NCI-H1694 (cell line): Measurements from ENCODE around the gene PPA2.

Source experiments
- DNase-seq: peaks from one replicate; lab custom pipeline; 2025; lab: John Stamatoyannopoulos, UW

PPA2 gene

DNA sequence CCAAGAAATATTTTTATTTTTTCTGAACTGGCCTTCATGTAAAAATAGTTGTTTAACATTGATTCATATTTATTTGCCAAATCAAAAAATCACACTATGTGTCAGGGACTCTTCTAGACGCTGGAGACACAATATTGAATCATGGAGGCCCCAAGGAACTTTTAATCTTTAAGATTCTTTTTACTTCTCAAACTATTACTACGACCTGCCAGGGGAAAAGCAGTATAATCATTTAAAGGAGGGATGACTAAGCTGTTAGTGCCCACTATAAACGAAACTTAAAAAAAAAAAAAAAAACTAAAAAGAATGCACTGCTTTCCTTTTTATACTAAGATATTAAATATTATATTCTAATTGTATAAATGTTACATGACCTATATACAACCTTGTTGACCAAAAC, 84.7 kb downstream of the PPA2 start:
- DNase-seq: no peak

GRCh38 chr4:105387466-105387865, 86.4 kb downstream of the PPA2 start:
- no peak for DNase-seq

- DNase-seq: no peak
Observed at GRCh38 chr4:105386012-105386411, 87.8 kb downstream of the PPA2 start.

DNA sequence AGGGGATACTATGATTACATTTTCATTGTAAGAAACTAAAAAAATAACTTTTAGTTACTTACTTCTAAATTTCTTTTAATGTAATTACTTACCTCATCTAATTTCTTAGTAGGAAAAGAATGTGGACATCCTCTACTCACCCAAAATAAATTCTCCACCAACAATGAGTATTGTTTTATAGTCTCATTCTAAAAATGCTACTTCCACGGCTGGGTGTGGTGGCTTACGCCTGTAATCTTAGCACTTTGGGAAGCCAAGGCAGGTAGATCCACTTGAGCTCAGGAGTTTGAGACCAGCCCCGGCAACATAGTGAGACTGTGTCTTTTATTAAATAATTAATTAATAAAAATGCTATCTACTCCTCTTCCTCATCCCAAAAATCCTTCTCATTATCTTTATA, 99.8 kb downstream of the PPA2 start:
- no peak for DNase-seq

DNA sequence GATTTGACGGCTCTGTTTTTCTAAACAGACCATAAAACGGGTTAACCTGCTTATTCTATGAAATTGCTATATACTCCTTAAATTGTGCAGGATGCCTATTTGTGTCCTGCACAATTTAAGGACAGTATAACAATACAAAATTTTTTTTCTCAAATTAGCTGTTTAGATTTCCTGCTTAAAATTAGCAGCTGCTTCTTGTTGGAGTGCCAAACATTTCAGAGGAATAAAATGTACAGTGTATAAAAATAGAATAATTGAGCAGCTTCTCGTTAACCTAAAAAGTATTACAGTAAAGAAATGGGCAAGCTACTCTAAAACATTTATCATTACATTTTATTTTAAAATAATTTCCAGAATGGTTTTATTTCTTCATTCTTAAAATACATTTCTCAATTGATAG, 100.5 kb downstream of the PPA2 start:
- no peak for DNase-seq

DNA sequence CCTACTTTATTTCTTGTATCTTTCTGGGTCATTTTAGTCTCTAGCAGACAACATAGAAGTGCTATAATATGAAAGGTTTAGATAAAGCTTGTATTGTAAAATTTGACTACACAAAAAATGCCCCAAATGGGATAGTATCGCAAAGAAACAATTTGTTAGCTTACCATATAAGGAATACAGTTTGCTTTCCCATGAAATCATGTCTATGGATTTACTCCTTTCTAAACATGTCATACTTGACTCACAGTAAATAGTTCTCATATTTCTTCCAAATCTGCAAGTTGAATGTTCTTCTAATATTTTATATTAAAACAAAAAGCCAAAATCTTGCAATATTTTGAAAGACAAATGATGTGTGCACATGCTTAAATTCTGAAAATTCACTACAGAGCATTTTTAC, 103.9 kb downstream of the PPA2 start:
- no peak for DNase-seq

GRCh38 chr4:105361053-105361452, 112.8 kb downstream of the PPA2 start:
- DNase-seq: no peak

DNA sequence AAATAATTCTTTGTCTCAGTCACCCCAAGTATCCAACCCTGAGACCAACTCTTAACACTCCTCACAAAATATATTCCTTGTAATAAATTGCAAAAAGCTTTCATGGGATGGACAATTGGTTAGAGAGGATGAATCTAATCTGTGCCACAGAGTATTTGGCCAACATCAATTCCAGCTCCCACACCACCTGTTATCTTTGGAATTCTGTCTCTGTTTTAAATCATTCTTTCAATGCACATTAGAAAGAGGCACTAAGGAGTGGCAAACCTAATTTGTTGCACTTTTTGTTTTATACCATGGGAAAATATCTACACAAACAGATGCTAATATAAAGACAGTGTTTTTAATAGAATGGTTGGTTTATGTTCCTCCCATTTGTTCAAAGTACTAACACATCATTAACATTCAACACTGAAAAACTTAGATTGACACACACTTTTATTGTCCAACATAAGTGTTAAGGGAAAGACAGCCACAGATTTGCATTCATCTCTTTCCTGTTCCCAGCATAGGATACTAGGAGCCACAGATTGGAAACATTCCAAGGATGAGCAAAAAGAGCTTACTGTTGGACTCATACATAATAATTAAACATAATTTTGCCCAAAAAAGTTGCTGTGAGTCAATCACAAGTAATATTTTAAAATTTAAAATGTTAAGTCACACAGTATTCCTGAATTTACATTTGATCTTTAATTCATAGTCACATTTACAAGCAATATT, 116.4 kb downstream of the PPA2 start:
- no peak for DNase-seq

DNA sequence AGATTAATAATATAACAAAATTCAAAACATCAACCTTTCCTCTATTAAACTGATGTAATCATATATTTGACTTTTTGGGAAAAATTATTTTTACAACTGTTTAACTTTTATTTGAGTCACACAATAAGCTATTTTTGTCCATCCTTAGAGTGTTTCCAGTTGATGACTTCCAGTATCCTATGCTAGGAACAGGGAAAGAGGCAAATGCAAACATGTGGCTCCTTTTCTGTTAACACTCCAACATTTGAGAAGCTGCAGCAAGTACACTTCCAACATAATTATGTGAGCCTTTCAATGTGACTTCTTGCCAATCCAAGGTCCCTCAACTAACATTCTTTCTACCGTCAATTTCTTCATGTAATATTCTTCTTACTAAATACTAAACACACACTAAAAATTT, 117.7 kb downstream of the PPA2 start:
- DNase-seq: no peak

GRCh38 chr4:105352826-105353225, 121.0 kb downstream of the PPA2 start:
- DNase-seq: no peak

GRCh38 chr4:105351861-105352260, 122.0 kb downstream of the PPA2 start:
- no peak for DNase-seq

DNA sequence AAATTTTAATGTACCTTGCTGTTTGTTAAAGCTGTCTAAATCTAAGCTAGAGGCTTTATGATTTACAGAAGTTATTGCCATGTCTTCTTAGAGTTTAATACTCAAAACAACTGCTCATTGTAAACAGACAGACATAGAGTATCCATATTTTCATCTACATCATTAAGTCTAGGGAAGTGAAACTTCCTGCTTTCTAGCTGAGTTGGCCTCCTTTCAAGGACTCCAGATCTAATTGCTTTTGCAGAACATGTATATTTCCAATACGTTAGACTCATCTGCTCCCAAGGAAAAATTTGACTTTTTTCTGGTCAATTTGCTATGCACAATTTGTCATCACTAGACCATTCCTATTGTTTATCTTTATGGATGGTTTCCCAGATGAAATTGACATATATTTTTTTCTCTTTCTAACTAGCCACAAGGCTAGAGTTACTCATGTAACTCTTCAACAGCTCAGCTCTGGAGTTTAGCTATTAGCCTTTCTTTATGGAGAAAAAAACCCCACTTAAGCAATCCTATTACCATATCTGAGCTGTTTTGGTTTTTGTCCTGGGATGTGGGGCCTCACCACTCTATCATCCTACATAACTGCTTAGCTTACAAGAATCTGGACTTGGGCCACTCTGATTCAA, 122.9 kb downstream of the PPA2 start:
- DNase-seq: no peak

DNA sequence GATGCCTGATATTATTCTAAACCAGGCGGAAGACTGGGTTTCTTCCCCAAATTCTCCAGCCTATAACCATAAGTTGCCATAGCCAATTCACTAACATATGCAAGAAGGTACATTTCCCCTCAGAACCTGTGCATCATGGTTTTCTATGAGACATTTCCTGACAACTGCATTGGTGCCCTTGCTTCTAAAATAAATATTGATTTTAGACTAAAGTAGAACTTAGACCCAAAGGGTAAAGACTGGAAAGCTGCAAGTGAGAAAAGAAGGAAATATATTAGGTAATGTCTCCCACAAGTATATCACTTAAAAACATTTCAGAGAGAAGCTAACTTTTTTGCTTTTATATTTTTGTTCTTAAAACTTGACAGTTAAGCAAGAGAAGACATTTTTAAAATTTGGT, 125.1 kb downstream of the PPA2 start:
- DNase-seq: no peak

- DNase-seq: no peak
Observed at GRCh38 chr4:105346869-105347268, 127.0 kb downstream of the PPA2 start.

GRCh38 chr4:105345838-105346237, 128.0 kb downstream of the PPA2 start:
- no peak for DNase-seq

DNA sequence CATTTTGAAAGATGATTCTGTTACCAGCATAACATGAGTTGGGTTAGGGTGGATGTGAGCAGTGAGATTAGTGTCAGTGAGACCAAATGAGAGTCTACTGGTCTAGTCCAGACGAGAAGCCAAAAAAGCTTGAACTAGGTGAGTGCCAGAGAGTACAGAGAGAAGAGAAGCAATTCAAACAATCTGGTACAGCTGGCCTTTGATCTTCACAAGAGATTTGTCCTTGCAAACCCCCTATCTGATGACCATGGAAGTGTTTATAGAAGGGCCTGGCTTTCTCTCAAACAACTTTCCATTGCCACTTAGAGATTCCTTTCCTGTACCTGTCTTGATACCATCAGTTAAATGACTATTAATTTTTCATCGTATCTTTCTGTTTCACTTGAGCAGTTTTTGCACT, 128.5 kb downstream of the PPA2 start:
- DNase-seq: no peak

GRCh38 chr4:105344141-105344540, 129.7 kb downstream of the PPA2 start:
- DNase-seq: no peak

DNA sequence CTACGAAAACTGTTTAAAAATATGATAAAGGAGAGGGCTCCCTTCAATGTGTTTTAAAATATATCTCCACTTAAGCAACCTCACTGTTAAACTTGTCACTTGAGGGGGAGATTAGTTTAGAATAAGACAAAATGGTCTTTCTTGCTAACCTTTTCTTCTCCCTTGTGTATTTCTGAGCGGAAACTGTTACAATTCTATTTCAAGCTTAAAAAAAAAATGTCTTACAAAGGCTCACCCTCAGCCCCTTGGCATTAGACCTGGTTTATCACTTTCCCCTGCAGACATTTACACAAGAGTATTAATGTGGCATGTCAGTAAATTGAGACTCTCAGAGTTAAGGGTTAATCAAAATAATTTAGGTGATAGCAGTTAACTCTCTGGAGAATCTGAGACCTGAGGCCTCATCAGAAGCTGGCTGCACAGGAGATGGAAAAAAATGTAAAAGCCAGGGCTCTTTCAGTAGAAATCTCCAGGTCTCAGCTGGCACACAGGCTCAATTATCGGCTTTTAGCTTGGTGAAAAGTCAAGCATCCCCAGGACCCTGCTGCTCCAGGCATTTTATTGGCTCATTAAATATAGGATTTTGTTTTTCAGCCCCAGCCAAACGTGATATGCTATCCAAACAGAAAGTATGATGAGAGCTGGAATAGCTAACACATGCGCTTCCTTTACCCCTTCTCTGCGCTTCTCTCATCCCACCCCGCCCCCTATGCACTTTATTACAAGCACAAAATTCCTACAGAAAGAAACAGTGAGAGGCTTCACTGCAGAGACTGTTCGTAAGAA, 130.5 kb downstream of the PPA2 start:
- no peak for DNase-seq

DNA sequence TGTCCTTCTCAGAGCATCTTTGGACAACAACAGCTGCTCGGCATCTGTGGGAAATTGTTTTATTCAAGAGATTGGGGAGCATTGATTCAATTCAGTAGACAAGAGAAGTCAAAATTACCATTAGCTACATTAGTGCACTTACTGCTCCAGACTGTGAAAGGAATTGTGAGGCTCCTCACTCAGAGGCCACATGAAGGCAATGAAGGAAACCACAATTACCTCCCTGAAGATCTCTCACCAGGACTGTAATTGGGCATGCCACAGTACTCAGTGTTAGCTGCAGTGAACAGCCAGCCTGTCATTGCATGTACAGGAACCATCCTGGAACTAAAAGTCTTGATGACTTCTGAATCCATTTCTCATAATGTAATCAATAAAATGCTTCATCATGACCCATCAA, 144.8 kb downstream of the PPA2 start:
- no peak for DNase-seq

DNA sequence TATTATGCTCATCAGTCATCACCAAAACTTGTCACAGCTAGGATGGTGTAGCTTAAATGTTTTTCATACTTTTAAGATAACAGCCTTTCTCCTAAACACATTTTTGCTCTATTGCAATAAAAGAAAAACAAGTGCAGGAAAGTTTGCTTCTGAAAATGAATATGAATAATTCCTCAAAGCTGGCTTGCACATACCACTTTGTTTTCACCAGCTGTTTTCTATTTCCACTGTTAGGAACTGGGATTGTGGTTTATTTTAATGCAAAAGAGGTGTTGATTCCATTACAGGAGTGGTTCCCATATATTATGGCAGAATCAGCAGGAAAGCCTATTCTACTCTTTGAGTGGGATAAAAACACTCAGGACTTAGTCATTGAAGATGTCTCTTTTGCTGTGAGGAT, 145.9 kb downstream of the PPA2 start:
- no peak for DNase-seq

- DNase-seq: no peak
Observed at GRCh38 chr4:105327222-105327621, 146.6 kb downstream of the PPA2 start.
